ENCODE data around the gene AMH. TPM values are rescaled to one million over a fixed set of nuclear protein-coding genes. Genes with fewer than 3 reads are reported as not detected.
"Not testable (repeated sequence)": the region's sequence is repeated elsewhere in the genome, so short reads cannot be mapped to it uniquely, and the experiment has no call there.

The AMH gene
- total RNA-seq: 14.3 and 16.4 TPM in 2 replicates
- long read RNA-seq: 0 reads

GRCh38 chr19:2249010-2249866 is at the start of gene AMH:
Gene AMH, plus strand, starts transcription at chr19:2249323. Its CDS starts 10 bp downstream, at chr19:2249333.
- Mint-ChIP-seq H3K4me1 (ENCODE audit: unreplicated experiment) (peaks cover 7% of the 10 kb centered on the region), H3K9me3 (ENCODE audit: unreplicated experiment) (no peaks in the 10 kb centered on the region), H3K36me3 (ENCODE audit: unreplicated experiment) (peaks cover 10% of the 10 kb centered on the region), H3K27me3 (ENCODE audit: unreplicated experiment) (no peaks in the 10 kb centered on the region), H3K4me3 (ENCODE audit: unreplicated experiment) (no peak within 1 kb of the TSS), H3K27ac (ENCODE audit: unreplicated experiment) (no peak within 1 kb of the TSS)
- TF ChIP-seq, protein P1, sequence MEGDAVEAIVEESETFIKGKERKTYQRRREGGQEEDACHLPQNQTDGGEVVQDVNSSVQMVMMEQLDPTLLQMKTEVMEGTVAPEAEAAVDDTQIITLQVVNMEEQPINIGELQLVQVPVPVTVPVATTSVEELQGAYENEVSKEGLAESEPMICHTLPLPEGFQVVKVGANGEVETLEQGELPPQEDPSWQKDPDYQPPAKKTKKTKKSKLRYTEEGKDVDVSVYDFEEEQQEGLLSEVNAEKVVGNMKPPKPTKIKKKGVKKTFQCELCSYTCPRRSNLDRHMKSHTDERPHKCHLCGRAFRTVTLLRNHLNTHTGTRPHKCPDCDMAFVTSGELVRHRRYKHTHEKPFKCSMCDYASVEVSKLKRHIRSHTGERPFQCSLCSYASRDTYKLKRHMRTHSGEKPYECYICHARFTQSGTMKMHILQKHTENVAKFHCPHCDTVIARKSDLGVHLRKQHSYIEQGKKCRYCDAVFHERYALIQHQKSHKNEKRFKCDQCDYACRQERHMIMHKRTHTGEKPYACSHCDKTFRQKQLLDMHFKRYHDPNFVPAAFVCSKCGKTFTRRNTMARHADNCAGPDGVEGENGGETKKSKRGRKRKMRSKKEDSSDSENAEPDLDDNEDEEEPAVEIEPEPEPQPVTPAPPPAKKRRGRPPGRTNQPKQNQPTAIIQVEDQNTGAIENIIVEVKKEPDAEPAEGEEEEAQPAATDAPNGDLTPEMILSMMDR (IDR thresholded peaks at IDR 0.05): no peak
- no peak for DNase-seq (ENCODE audit: extremely low spot score, unreplicated experiment)

GRCh38 chr19:2199861-2200623 is 49.1 kb upstream of the AMH start:
- peaks cover 13% of the 10 kb centered on the region for H3K36me3 Mint-ChIP-seq (ENCODE audit: unreplicated experiment)
- TF ChIP-seq, protein P1 (IDR thresholded peaks at IDR 0.05): no peak
- no peak overlapping the region for H3K4me3 Mint-ChIP-seq (ENCODE audit: unreplicated experiment)
- H3K27me3 Mint-ChIP-seq (ENCODE audit: unreplicated experiment): no peaks in the 10 kb centered on the region
- DNase-seq (ENCODE audit: extremely low spot score, unreplicated experiment): no peak
- H3K9me3 Mint-ChIP-seq (ENCODE audit: unreplicated experiment): no peaks in the 10 kb centered on the region
- H3K4me1 Mint-ChIP-seq (ENCODE audit: unreplicated experiment): peaks cover 5% of the 10 kb centered on the region
- H3K27ac Mint-ChIP-seq (ENCODE audit: unreplicated experiment): no peak overlapping the region

GRCh38 chr19:2200624-2201294 is 48.4 kb upstream of the AMH start:
- not testable (repeated sequence) for H3K27me3 Mint-ChIP-seq (ENCODE audit: unreplicated experiment); H3K27ac Mint-ChIP-seq (ENCODE audit: unreplicated experiment); H3K4me3 Mint-ChIP-seq (ENCODE audit: unreplicated experiment); H3K9me3 Mint-ChIP-seq (ENCODE audit: unreplicated experiment); DNase-seq (ENCODE audit: extremely low spot score, unreplicated experiment)
- Mint-ChIP-seq H3K4me1 (ENCODE audit: unreplicated experiment) (peaks cover 10% of the 10 kb centered on the region), H3K36me3 (ENCODE audit: unreplicated experiment) (peaks cover 11% of the 10 kb centered on the region)

- no peak for DNase-seq (ENCODE audit: extremely low spot score, unreplicated experiment)
- Mint-ChIP-seq H3K27me3 (ENCODE audit: unreplicated experiment) (no peaks in the 10 kb centered on the region), H3K36me3 (ENCODE audit: unreplicated experiment) (peaks cover 11% of the 10 kb centered on the region), H3K4me3 (ENCODE audit: unreplicated experiment) (no peak overlapping the region), H3K27ac (ENCODE audit: unreplicated experiment) (no peak overlapping the region), H3K9me3 (ENCODE audit: unreplicated experiment) (no peaks in the 10 kb centered on the region), H3K4me1 (ENCODE audit: unreplicated experiment) (peaks cover 11% of the 10 kb centered on the region)
- TF ChIP-seq, protein P1 (IDR thresholded peaks at IDR 0.05): no peak
Observed at GRCh38 chr19:2201473-2202148, 47.5 kb upstream of the AMH start.

- no peaks in the 10 kb centered on the region for H3K27me3 Mint-ChIP-seq (ENCODE audit: unreplicated experiment)
- peaks cover 8% of the 10 kb centered on the region for H3K36me3 Mint-ChIP-seq (ENCODE audit: unreplicated experiment)
- H3K27ac Mint-ChIP-seq (ENCODE audit: unreplicated experiment): no peak overlapping the region
- TF ChIP-seq, protein P1 (IDR thresholded peaks at IDR 0.05): no peak
- DNase-seq (ENCODE audit: extremely low spot score, unreplicated experiment): no peak
- H3K4me1 Mint-ChIP-seq (ENCODE audit: unreplicated experiment): peaks cover 12% of the 10 kb centered on the region
- no peaks in the 10 kb centered on the region for H3K9me3 Mint-ChIP-seq (ENCODE audit: unreplicated experiment)
- no peak overlapping the region for H3K4me3 Mint-ChIP-seq (ENCODE audit: unreplicated experiment)
Observed at GRCh38 chr19:2202366-2202765, 46.8 kb upstream of the AMH start.

Measured in osteocyte (in vitro differentiated cells).